AG04449 (cell line): ENCODE measurements around the gene SEPTIN8.

Experiments used
- CTCF ChIA-PET: fragments of 350-600 bp; formaldehyde crosslinking; extraction: SDS; loops from one replicate; lab custom pipeline; 2021; ENCODE audit warnings: antibody characterized with exemption; lab: Yijun Ruan, JAX
- POLR2A ChIA-PET: fragments of 400-600, 350-600 bp; formaldehyde crosslinking; extraction: SDS; loops from one replicate; lab custom pipeline; 2020; ENCODE audit warnings: antibody characterized with exemption, inconsistent platforms; lab: Yijun Ruan, JAX
- DNase-seq: peaks from one replicate; pipeline ENCODE4 v3.0.0-alpha.2; 2010; ENCODE audit warnings: low read depth, low spot score
- H3K4me3 ChIP-seq: 2 replicates; pipeline ENCODE4 v1.5.1; 2011; ENCODE audit warnings: low read depth, mild to moderate bottlenecking, control low read depth, low read length
- CTCF ChIP-seq: IDR thresholded peaks from one replicate; pipeline ENCODE4 v1.5.1; 2011; ENCODE audit warnings: mild to moderate bottlenecking, moderate library complexity, low read length, control low read depth, inconsistent platforms; ENCODE audit not compliant: insufficient read depth; ENCODE audit errors: missing control alignments

The SEPTIN8 gene

GRCh38 chr5:132799392-132799791 is 22.4 kb upstream of the SEPTIN8 start:
- DNase-seq = no peak
- POLR2A ChIA-PET = no interaction called here
- CTCF ChIA-PET = interaction anchor here (0.6 to 1.5 kb wide), 3 partner anchors 8 to 571 kb away, joined by 3 to 7 read pairs (median 3); no protein-coding TSS in a partner anchor
- no peak for TF ChIP-seq CTCF
- H3K4me3 ChIP-seq = no peak overlapping the region

GRCh38 chr5:132797651-132798050 is 20.6 kb upstream of the SEPTIN8 start:
- POLR2A ChIA-PET = no interaction called here
- TF ChIP-seq CTCF = no peak
- H3K4me3 ChIP-seq = no peak overlapping the region
- DNase-seq = no peak
- CTCF ChIA-PET = interaction anchor here (1.0 to 1.5 kb wide), 3 partner anchors 10 to 22 kb away, joined by 3 to 7 read pairs (median 4); no protein-coding TSS in a partner anchor

GRCh38 chr5:132791026-132791425 is 14.0 kb upstream of the SEPTIN8 start:
- no peak for TF ChIP-seq CTCF
- H3K4me3 ChIP-seq = no peak overlapping the region
- no peak for DNase-seq
- ChIA-PET CTCF (interaction anchor here (1.6 to 1.8 kb wide), 2 partner anchors 16 to 29 kb away, joined by 4 read pairs; no protein-coding TSS in a partner anchor), POLR2A (interaction anchor here (0.7 kb wide), 1 partner anchor 17 kb away, joined by 3 read pairs; no protein-coding TSS in a partner anchor)

DNA sequence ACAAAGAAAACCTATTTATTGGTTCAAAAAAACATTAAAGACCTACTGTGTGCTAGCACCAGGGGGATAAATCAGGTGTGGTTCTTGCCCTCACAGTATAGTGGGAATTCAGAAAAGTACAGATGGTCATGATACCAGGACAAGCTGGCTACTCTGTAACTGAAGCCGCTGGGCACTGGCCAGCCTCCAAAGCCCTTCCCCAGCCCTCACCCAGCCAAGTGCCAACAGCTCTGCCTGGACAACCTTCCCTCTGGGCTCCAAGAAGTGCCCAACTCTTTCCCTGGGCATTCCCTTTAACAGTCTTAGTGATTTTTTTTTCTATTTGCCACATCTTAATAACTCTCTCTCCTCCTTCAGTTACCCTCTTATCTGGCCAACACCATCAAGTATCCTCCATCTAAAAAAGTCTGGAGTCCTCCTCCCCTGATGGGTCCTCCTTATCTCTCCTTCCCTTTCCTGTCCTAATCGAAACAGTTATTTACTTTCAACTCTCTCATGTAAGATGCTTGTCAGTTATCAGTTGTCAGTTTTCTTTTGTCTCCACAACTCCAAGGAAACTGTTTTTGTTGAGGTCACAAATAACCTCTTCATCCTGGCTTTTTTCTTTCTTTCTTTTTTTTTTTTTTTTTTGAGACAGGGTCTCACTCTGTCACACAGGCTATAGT is 13.3 kb upstream of the SEPTIN8 start:
- no peak overlapping the region for H3K4me3 ChIP-seq
- ChIA-PET POLR2A (interaction anchor here (0.7 kb wide), 1 partner anchor 18 kb away, joined by 3 read pairs; no protein-coding TSS in a partner anchor), CTCF (interaction anchor here (1.6 kb wide), 1 partner anchor 30 kb away, joined by 4 read pairs; no protein-coding TSS in a partner anchor)
- DNase-seq = no peak
- TF ChIP-seq CTCF = no peak

- no peak for DNase-seq
- CTCF ChIA-PET = no interaction called here
- POLR2A ChIA-PET = no interaction called here
Measured at GRCh38 chr5:132788990-132789886, 12.2 kb upstream of the SEPTIN8 start.

More at GRCh38 chr5:132788990-132789886, 12.2 kb upstream of the SEPTIN8 start:
- TF ChIP-seq CTCF = no peak
- no peak overlapping the region for H3K4me3 ChIP-seq
